ENCODE measurements around the gene MMP24.

MMP24 gene

GRCh38 chr20:35292504-35293285 is 66.2 kb downstream of the MMP24 start:
- DNase-seq: no peak

GRCh38 chr20:35293303-35294292 is 67.1 kb downstream of the MMP24 start:
- H3K27me3 ChIP-seq (replicated peaks; ENCODE audit: control insufficient read depth, insufficient read depth, low read length, poor library complexity, severe bottlenecking): no peaks in the 10 kb centered on the region
- H3K36me3 ChIP-seq (ENCODE audit: control insufficient read depth, insufficient read depth, low read length): no peaks in the 10 kb centered on the region
- no peak for DNase-seq
- no peaks in the 10 kb centered on the region for H3K4me1 ChIP-seq (ENCODE audit: control insufficient read depth, insufficient read depth, low read length, poor library complexity, severe bottlenecking)
- no peak overlapping the region for H3K4me3 ChIP-seq (ENCODE audit: insufficient read depth, low read depth, low read length, poor library complexity, severe bottlenecking)
- H3K9me3 ChIP-seq (ENCODE audit: control insufficient read depth, low read length): no peaks in the 10 kb centered on the region
- no peak overlapping the region for H3K27ac ChIP-seq (ENCODE audit: insufficient read depth, low read length, poor library complexity, severe bottlenecking)

More at GRCh38 chr20:35292504-35293285, 66.2 kb downstream of the MMP24 start:
- Histone ChIP-seq H3K27ac (ENCODE audit: insufficient read depth, low read length, poor library complexity, severe bottlenecking) (no peak overlapping the region), H3K27me3 (replicated peaks; ENCODE audit: control insufficient read depth, insufficient read depth, low read length, poor library complexity, severe bottlenecking) (no peaks in the 10 kb centered on the region), H3K9me3 (ENCODE audit: control insufficient read depth, low read length) (no peaks in the 10 kb centered on the region), H3K4me3 (ENCODE audit: insufficient read depth, low read depth, low read length, poor library complexity, severe bottlenecking) (no peak overlapping the region), H3K36me3 (ENCODE audit: control insufficient read depth, insufficient read depth, low read length) (no peaks in the 10 kb centered on the region), H3K4me1 (ENCODE audit: control insufficient read depth, insufficient read depth, low read length, poor library complexity, severe bottlenecking) (no peaks in the 10 kb centered on the region)

GRCh38 chr20:35294293-35294685 is 67.8 kb downstream of the MMP24 start:
- H3K27me3 ChIP-seq (replicated peaks; ENCODE audit: control insufficient read depth, insufficient read depth, low read length, poor library complexity, severe bottlenecking): no peaks in the 10 kb centered on the region
- no peak overlapping the region for H3K27ac ChIP-seq (ENCODE audit: insufficient read depth, low read length, poor library complexity, severe bottlenecking)
- H3K4me1 ChIP-seq (ENCODE audit: control insufficient read depth, insufficient read depth, low read length, poor library complexity, severe bottlenecking): no peaks in the 10 kb centered on the region
- no peak overlapping the region for H3K4me3 ChIP-seq (ENCODE audit: insufficient read depth, low read depth, low read length, poor library complexity, severe bottlenecking)
- H3K36me3 ChIP-seq (ENCODE audit: control insufficient read depth, insufficient read depth, low read length): no peaks in the 10 kb centered on the region
- H3K9me3 ChIP-seq (ENCODE audit: control insufficient read depth, low read length): no peaks in the 10 kb centered on the region
- no peak for DNase-seq

GRCh38 chr20:35295058-35295457 is 68.6 kb downstream of the MMP24 start:
- no peak overlapping the region for H3K27ac ChIP-seq (ENCODE audit: insufficient read depth, low read length, poor library complexity, severe bottlenecking)
- H3K27me3 ChIP-seq (replicated peaks; ENCODE audit: control insufficient read depth, insufficient read depth, low read length, poor library complexity, severe bottlenecking): no peaks in the 10 kb centered on the region
- no peak overlapping the region for H3K4me3 ChIP-seq (ENCODE audit: insufficient read depth, low read depth, low read length, poor library complexity, severe bottlenecking)
- H3K36me3 ChIP-seq (ENCODE audit: control insufficient read depth, insufficient read depth, low read length): no peaks in the 10 kb centered on the region
- no peaks in the 10 kb centered on the region for H3K4me1 ChIP-seq (ENCODE audit: control insufficient read depth, insufficient read depth, low read length, poor library complexity, severe bottlenecking)
- DNase-seq: no peak
- H3K9me3 ChIP-seq (ENCODE audit: control insufficient read depth, low read length): no peaks in the 10 kb centered on the region

GRCh38 chr20:35295674-35296073 is 69.2 kb downstream of the MMP24 start:
- Histone ChIP-seq H3K36me3 (ENCODE audit: control insufficient read depth, insufficient read depth, low read length) (no peaks in the 10 kb centered on the region), H3K27ac (ENCODE audit: insufficient read depth, low read length, poor library complexity, severe bottlenecking) (no peak overlapping the region), H3K9me3 (ENCODE audit: control insufficient read depth, low read length) (no peaks in the 10 kb centered on the region), H3K4me3 (ENCODE audit: insufficient read depth, low read depth, low read length, poor library complexity, severe bottlenecking) (no peak overlapping the region), H3K4me1 (ENCODE audit: control insufficient read depth, insufficient read depth, low read length, poor library complexity, severe bottlenecking) (no peaks in the 10 kb centered on the region), H3K27me3 (replicated peaks; ENCODE audit: control insufficient read depth, insufficient read depth, low read length, poor library complexity, severe bottlenecking) (no peaks in the 10 kb centered on the region)
- no peak for DNase-seq

- Histone ChIP-seq H3K4me3 (ENCODE audit: insufficient read depth, low read depth, low read length, poor library complexity, severe bottlenecking) (no peak overlapping the region), H3K36me3 (ENCODE audit: control insufficient read depth, insufficient read depth, low read length) (no peaks in the 10 kb centered on the region), H3K4me1 (ENCODE audit: control insufficient read depth, insufficient read depth, low read length, poor library complexity, severe bottlenecking) (no peaks in the 10 kb centered on the region), H3K9me3 (ENCODE audit: control insufficient read depth, low read length) (no peaks in the 10 kb centered on the region), H3K27me3 (replicated peaks; ENCODE audit: control insufficient read depth, insufficient read depth, low read length, poor library complexity, severe bottlenecking) (no peaks in the 10 kb centered on the region), H3K27ac (ENCODE audit: insufficient read depth, low read length, poor library complexity, severe bottlenecking) (no peak overlapping the region)
- no peak for DNase-seq
Measured at GRCh38 chr20:35296101-35296554, 69.6 kb downstream of the MMP24 start.

- DNase-seq: no peak
- Histone ChIP-seq H3K36me3 (ENCODE audit: control insufficient read depth, insufficient read depth, low read length) (no peaks in the 10 kb centered on the region), H3K4me3 (ENCODE audit: insufficient read depth, low read depth, low read length, poor library complexity, severe bottlenecking) (no peak overlapping the region), H3K27me3 (replicated peaks; ENCODE audit: control insufficient read depth, insufficient read depth, low read length, poor library complexity, severe bottlenecking) (no peaks in the 10 kb centered on the region), H3K4me1 (ENCODE audit: control insufficient read depth, insufficient read depth, low read length, poor library complexity, severe bottlenecking) (no peaks in the 10 kb centered on the region), H3K27ac (ENCODE audit: insufficient read depth, low read length, poor library complexity, severe bottlenecking) (no peak overlapping the region), H3K9me3 (ENCODE audit: control insufficient read depth, low read length) (no peaks in the 10 kb centered on the region)
Measured at GRCh38 chr20:35297155-35297554, 70.7 kb downstream of the MMP24 start.

GRCh38 chr20:35297740-35298139 is 71.2 kb downstream of the MMP24 start:
- Histone ChIP-seq H3K9me3 (ENCODE audit: control insufficient read depth, low read length) (no peaks in the 10 kb centered on the region), H3K36me3 (ENCODE audit: control insufficient read depth, insufficient read depth, low read length) (no peaks in the 10 kb centered on the region), H3K27ac (ENCODE audit: insufficient read depth, low read length, poor library complexity, severe bottlenecking) (no peak overlapping the region), H3K4me3 (ENCODE audit: insufficient read depth, low read depth, low read length, poor library complexity, severe bottlenecking) (no peak overlapping the region), H3K4me1 (ENCODE audit: control insufficient read depth, insufficient read depth, low read length, poor library complexity, severe bottlenecking) (no peaks in the 10 kb centered on the region), H3K27me3 (replicated peaks; ENCODE audit: control insufficient read depth, insufficient read depth, low read length, poor library complexity, severe bottlenecking) (no peaks in the 10 kb centered on the region)
- no peak for DNase-seq

GRCh38 chr20:35298264-35298663 is 71.8 kb downstream of the MMP24 start:
- Histone ChIP-seq H3K4me1 (ENCODE audit: control insufficient read depth, insufficient read depth, low read length, poor library complexity, severe bottlenecking) (no peaks in the 10 kb centered on the region), H3K36me3 (ENCODE audit: control insufficient read depth, insufficient read depth, low read length) (no peaks in the 10 kb centered on the region), H3K27ac (ENCODE audit: insufficient read depth, low read length, poor library complexity, severe bottlenecking) (no peak overlapping the region), H3K9me3 (ENCODE audit: control insufficient read depth, low read length) (no peaks in the 10 kb centered on the region), H3K4me3 (ENCODE audit: insufficient read depth, low read depth, low read length, poor library complexity, severe bottlenecking) (no peak overlapping the region), H3K27me3 (replicated peaks; ENCODE audit: control insufficient read depth, insufficient read depth, low read length, poor library complexity, severe bottlenecking) (no peaks in the 10 kb centered on the region)
- DNase-seq: no peak

- Histone ChIP-seq H3K4me1 (ENCODE audit: control insufficient read depth, insufficient read depth, low read length, poor library complexity, severe bottlenecking) (no peaks in the 10 kb centered on the region), H3K4me3 (ENCODE audit: insufficient read depth, low read depth, low read length, poor library complexity, severe bottlenecking) (no peak overlapping the region), H3K36me3 (ENCODE audit: control insufficient read depth, insufficient read depth, low read length) (no peaks in the 10 kb centered on the region), H3K27ac (ENCODE audit: insufficient read depth, low read length, poor library complexity, severe bottlenecking) (no peak overlapping the region), H3K9me3 (ENCODE audit: control insufficient read depth, low read length) (no peaks in the 10 kb centered on the region), H3K27me3 (replicated peaks; ENCODE audit: control insufficient read depth, insufficient read depth, low read length, poor library complexity, severe bottlenecking) (no peaks in the 10 kb centered on the region)
- no peak for DNase-seq
Measured at GRCh38 chr20:35299780-35300179, 73.3 kb downstream of the MMP24 start.

All from effector memory CD4-positive, alpha-beta T cell (primary cell).